Measurements from ENCODE around the gene MCRIP1. TPM values are rescaled to one million over a fixed set of nuclear protein-coding genes. Genes with fewer than 3 reads are reported as not detected.

Gene MCRIP1
- total and polyA plus RNA-seq, 2 of the 8 experiments (the other 6 are each of a cell fraction or from before 2014, with no cell fraction given): 103 to 151 TPM

DNA sequence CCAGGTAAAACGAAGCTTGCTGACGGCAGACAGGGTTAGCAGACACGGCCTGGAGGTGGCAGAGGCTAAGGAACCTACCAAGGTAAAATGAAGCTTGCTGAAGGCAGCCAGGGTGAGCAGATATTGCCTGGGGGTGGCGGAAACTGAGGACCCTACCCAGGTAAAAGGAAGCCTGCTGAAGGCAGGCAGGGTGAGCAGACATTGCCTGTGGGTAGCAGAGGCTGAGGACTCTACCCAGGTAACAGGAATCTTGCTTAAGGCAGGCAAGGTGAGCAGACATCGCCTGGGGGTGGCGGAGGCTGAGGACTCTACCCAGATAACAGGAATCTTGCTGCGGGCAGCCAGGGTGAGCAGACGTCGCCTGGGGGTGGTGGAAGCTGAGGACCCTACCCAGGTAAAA lies 31.8 kb downstream of the MCRIP1 start:
- H2BK120ac ChIP-seq (replicated peaks; ENCODE audit: low read depth, low read length): no peak overlapping the region
- no peak overlapping the region for H2AK5ac ChIP-seq (ENCODE audit: low read depth, low read length)
- H3K56ac ChIP-seq (replicated peaks; ENCODE audit: insufficient read length, low read depth, low read length): no peak overlapping the region
- FAIRE-seq (no peak), DNase-seq (ENCODE audit: low read depth in 1 of 2, low spot score in 2 of 2) (no peak)
- H3K4me3 ChIP-seq (ENCODE audit: extremely low read depth in 1 of 4, insufficient read depth in 2 of 4, low read depth in 3 of 4, low read length in 4 of 4): no peak overlapping the region
- no peak overlapping the region for H4K91ac ChIP-seq (replicated peaks; ENCODE audit: insufficient read length, low read length)
- no peak overlapping the region for H2BK5ac ChIP-seq (ENCODE audit: low read depth, low read length)
- H3K23me2 ChIP-seq (ENCODE audit: low read depth, low read length): peaks cover 5% of the 10 kb centered on the region; the same call in 1 of the 2 replicates
- no peak overlapping the region for H3K4me2 ChIP-seq (ENCODE audit: insufficient read depth in 1 of 2, low read depth in 2 of 2, low read length in 2 of 2)
- ChIA-PET CTCF (ENCODE audit: partially characterized antibody) (interaction anchor here (0.6 to 1.0 kb wide), 3 partner anchors 24 to 64 kb away, joined by 3 to 4 read pairs (median 3); no protein-coding TSS in a partner anchor), POLR2A (ENCODE audit: partially characterized antibody) (interaction anchor here (0.6 to 1.5 kb wide), 5 partner anchors 14 to 155 kb away, joined by 3 to 7 read pairs (median 5); no protein-coding TSS in a partner anchor)
- no peak overlapping the region for H4K8ac ChIP-seq (ENCODE audit: extremely low read depth, insufficient read depth, low read length)
- H2BK15ac ChIP-seq (ENCODE audit: low read length): no peak overlapping the region
- peaks cover 0 to 3% of the 10 kb centered on the region in 2 experiments; a peak in 1 of 4 replicates for H3K9me3 ChIP-seq (ENCODE audit: insufficient read depth in 2 of 2, low read depth in 1 of 2, low read length in 1 of 2)
- H4K5ac ChIP-seq (ENCODE audit: insufficient read length, low read depth, low read length): no peak overlapping the region
- no peak overlapping the region for H2BK20ac ChIP-seq (ENCODE audit: low read length)
- H3K9ac ChIP-seq (replicated peaks in 1 of 4; ENCODE audit: extremely low read depth in 1 of 4, low read depth in 3 of 4, low read length in 3 of 4): no peak overlapping the region
- TF ChIP-seq FOSL1 (IDR thresholded peaks at IDR 0.05; ENCODE audit: insufficient read depth, low read depth, low read length) (no peak), GTF2F1 (IDR thresholded peaks at IDR 0.05; ENCODE audit: borderline replicate concordance, low read depth, low read length) (no peak), ASH2L (IDR thresholded peaks at IDR 0.05; ENCODE audit: low read length) (no peak)
- H3K23ac ChIP-seq (ENCODE audit: insufficient read length): no peak overlapping the region
- WGBS, 2 experiments (ENCODE audit: extremely low coverage in 1 of 2, insufficient coverage in 1 of 2, insufficient read length in 1 of 2, insufficient replicate concordance in 2 of 2, low coverage in 1 of 2, low lambda C conversion rate in 2 of 2, missing lambda C conversion rate in 1 of 2): 83% methylated on average over 9 of the region's 9 CpGs; no CpG with 5 or more reads in 1 of the 2 experiments
- no peak overlapping the region for H2AFZ ChIP-seq (ENCODE audit: low read length)
- no peak overlapping the region for H3K14ac ChIP-seq (ENCODE audit: insufficient read length)
- H3K4me1 ChIP-seq (replicated peaks in 1 of 4; ENCODE audit: control insufficient read depth in 3 of 4, insufficient read depth in 4 of 4, low read length in 3 of 4): peaks cover 0 to 3% (median 0%) of the 10 kb centered on the region in 4 experiments; a peak in 3 of 7 replicates
- no peak overlapping the region for H3K27ac ChIP-seq (ENCODE audit: low read depth, low read length)
- no peak overlapping the region for H3K4ac ChIP-seq (replicated peaks; ENCODE audit: insufficient read length, low read depth, low read length)
- H3K18ac ChIP-seq (ENCODE audit: extremely low read depth, low read length): no peak overlapping the region
- peaks cover 38 to 54% (median 50%) of the 10 kb centered on the region in 4 experiments for H3K27me3 ChIP-seq (replicated peaks in 1 of 4; ENCODE audit: control insufficient read depth in 3 of 4, extremely low read depth in 1 of 4, insufficient read depth in 3 of 4, low read length in 3 of 4)
- H3K79me1 ChIP-seq (ENCODE audit: low read depth, low read length): no peaks in the 10 kb centered on the region
- no peaks in the 10 kb centered on the region for H3K79me2 ChIP-seq (ENCODE audit: control insufficient read depth in 1 of 2, insufficient read depth in 2 of 2, low read length in 2 of 2)
- H2BK12ac ChIP-seq (ENCODE audit: low read depth, low read length): no peak overlapping the region
- peaks cover 0 to 1% of the 10 kb centered on the region in 2 experiments for H4K20me1 ChIP-seq (replicated peaks in 1 of 2; ENCODE audit: control insufficient read depth in 1 of 2, insufficient read depth in 2 of 2, low read length in 2 of 2)
- peaks cover 0 to 10% (median 0%) of the 10 kb centered on the region in 4 experiments; a peak in 1 of 8 replicates for H3K36me3 ChIP-seq (ENCODE audit: control insufficient read depth in 2 of 4, insufficient read depth in 4 of 4, low read length in 3 of 4)

Measured in H1 (cell line).